ENCODE data around the gene TSHZ2. TPM values are rescaled to one million over a fixed set of nuclear protein-coding genes. Genes with fewer than 3 reads are reported as not detected.

Gene TSHZ2
- total RNA-seq, 1 donor from 2014 or later: 51.9 TPM

DNA sequence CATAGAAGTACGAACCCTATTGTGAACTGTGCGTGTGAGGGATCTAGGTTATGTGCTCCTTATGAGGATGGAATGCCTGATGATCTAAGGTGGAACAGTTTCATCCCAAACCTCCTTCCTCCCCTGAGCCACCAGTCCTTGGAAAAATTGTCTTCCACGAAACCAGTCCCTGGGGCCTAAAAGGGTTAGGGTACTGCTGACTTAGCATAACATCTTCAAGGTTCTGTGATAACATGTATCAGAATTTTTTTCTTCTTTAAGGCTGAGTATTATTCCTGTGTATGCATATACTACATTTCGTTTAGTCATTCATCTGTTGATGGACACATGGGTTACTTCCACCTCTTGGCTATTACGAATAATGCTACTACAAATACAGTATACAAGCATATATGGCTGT is 80.2 kb downstream of the TSHZ2 start:
- Histone ChIP-seq H3K4me1 (no peaks in the 10 kb centered on the region), H3K4me3 (no peak overlapping the region), H3K27me3 (no peaks in the 10 kb centered on the region), H3K27ac (no peak overlapping the region), H3K9me3 (no peaks in the 10 kb centered on the region), H3K36me3 (no peaks in the 10 kb centered on the region)
- TF ChIP-seq, protein P1, sequence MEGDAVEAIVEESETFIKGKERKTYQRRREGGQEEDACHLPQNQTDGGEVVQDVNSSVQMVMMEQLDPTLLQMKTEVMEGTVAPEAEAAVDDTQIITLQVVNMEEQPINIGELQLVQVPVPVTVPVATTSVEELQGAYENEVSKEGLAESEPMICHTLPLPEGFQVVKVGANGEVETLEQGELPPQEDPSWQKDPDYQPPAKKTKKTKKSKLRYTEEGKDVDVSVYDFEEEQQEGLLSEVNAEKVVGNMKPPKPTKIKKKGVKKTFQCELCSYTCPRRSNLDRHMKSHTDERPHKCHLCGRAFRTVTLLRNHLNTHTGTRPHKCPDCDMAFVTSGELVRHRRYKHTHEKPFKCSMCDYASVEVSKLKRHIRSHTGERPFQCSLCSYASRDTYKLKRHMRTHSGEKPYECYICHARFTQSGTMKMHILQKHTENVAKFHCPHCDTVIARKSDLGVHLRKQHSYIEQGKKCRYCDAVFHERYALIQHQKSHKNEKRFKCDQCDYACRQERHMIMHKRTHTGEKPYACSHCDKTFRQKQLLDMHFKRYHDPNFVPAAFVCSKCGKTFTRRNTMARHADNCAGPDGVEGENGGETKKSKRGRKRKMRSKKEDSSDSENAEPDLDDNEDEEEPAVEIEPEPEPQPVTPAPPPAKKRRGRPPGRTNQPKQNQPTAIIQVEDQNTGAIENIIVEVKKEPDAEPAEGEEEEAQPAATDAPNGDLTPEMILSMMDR (IDR thresholded peaks at IDR 0.05): no peak
- DNase-seq (ENCODE audit: low spot score in 2 of 2): no peak
- intact Hi-C loops (cut with DNase I): no loop called here

DNA sequence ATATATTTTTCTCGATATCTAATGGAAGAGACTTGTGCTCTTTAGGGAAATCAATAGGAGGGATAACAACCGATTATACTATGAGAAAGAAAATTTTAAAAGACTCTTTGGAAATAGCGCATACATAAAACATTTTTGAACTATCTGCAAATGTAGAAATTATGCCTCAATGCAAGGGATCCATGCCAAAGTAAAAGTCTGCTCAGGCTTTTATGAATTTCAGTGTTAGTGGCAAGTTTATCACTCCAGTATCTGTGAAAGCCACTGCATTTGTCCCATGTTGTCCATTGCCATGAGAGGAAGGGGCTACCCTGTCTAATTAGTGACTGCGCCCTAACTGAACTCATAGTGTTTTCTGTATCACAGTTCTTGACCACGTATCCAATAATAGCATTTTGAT is 81.4 kb downstream of the TSHZ2 start:
- Histone ChIP-seq H3K27me3 (no peaks in the 10 kb centered on the region), H3K4me3 (no peak overlapping the region), H3K9me3 (no peaks in the 10 kb centered on the region), H3K36me3 (no peaks in the 10 kb centered on the region), H3K27ac (no peak overlapping the region), H3K4me1 (no peaks in the 10 kb centered on the region)
- DNase-seq (ENCODE audit: low spot score in 2 of 2): no peak
- intact Hi-C loops (cut with DNase I): no loop called here
- TF ChIP-seq, protein P1 (IDR thresholded peaks at IDR 0.05): no peak

DNA sequence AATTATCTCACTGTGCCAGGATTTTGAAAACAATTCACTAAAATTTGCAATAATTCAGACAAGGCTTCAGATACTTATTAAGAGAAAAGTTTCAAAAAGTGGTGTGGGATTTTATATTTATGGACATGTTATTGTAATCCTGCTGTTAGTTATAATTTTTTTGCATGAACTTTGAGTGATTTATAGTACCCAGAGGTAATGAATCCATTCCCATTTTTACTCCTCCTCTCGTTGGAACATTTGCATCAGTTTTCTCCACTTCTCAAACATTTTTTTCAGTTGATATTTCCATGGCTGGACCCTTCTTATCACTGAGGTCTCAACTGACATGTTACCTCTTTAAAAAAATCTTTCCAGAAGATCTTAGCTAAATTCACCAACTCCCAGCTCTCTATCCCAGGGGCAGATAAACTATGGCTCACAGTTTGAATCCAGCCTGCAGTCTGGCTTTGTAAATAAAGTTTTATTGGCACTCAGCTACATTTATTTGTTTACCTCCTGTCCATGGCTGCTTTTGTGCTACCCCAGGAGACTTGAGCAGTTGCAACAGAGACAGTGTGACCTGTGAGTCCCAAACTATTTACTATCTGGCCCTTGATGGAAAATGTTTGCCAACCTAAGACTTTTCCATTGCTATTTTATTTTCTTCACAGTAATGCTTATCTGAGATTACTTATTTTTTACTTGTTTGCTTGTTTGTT is 83.4 kb downstream of the TSHZ2 start:
- Histone ChIP-seq H3K4me3 (no peak overlapping the region), H3K36me3 (no peaks in the 10 kb centered on the region), H3K4me1 (no peaks in the 10 kb centered on the region), H3K9me3 (no peaks in the 10 kb centered on the region), H3K27ac (no peak overlapping the region), H3K27me3 (no peaks in the 10 kb centered on the region)
- no peak for DNase-seq (ENCODE audit: low spot score in 2 of 2)
- intact Hi-C loops (cut with DNase I): no loop called here
- TF ChIP-seq, protein P1 (IDR thresholded peaks at IDR 0.05): no peak

DNA sequence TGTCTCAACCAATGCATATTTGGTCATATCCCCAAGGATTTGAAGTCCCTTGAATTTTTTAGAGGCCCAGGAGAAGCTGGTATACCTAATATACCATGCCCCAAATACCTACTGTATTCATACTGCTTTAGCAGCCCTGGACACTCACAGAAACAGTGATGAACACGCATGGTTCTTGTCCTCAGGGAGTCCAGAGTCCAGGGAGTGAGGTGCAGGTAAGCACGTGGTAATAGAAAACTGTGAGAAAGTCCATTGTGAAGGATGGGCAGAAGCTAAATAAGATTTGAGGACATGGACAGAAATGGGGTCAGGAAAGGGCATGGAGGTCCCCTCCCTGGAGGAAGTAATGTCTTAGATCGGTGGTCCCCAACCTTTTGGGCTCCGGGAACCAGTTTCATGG is 85.4 kb downstream of the TSHZ2 start:
- Histone ChIP-seq H3K27ac (no peak overlapping the region), H3K27me3 (no peaks in the 10 kb centered on the region), H3K4me1 (no peaks in the 10 kb centered on the region), H3K9me3 (no peaks in the 10 kb centered on the region), H3K36me3 (no peaks in the 10 kb centered on the region), H3K4me3 (no peak overlapping the region)
- TF ChIP-seq, protein P1 (IDR thresholded peaks at IDR 0.05): no peak
- no peak for DNase-seq (ENCODE audit: low spot score in 2 of 2)
- intact Hi-C loops (cut with DNase I): no loop called here

DNA sequence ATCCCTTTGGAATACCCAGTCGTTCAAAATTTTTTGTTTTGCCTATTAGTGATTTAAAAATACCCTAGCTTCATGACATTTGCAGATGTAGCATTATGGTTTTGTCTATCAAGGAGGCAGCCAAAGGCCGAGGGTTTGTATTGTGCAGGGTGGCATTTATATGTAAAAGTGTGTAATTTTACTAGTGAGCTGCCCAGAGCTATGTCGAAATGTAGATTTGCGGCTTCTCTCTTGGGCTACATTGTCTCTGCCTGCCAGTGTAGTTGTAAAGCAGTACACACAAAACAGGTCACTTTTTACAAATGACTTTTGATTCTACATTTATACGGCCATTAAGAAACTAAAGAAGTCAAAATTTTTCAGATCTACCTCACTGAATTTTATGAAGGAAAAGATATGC is 87.7 kb downstream of the TSHZ2 start:
- no peak overlapping the region for H3K4me3 ChIP-seq
- H3K27ac ChIP-seq: no peak overlapping the region
- no peaks in the 10 kb centered on the region for H3K4me1 ChIP-seq
- no peaks in the 10 kb centered on the region for H3K27me3 ChIP-seq
- DNase-seq (ENCODE audit: low spot score in 2 of 2): no peak
- no peaks in the 10 kb centered on the region for H3K36me3 ChIP-seq
- intact Hi-C loops (cut with DNase I): no loop called here
- H3K9me3 ChIP-seq: no peaks in the 10 kb centered on the region
- TF ChIP-seq, protein P1 (IDR thresholded peaks at IDR 0.05): no peak

All from ascending aorta (tissue), 2 donors.